Naive thymus-derived CD8-positive, alpha-beta T cell (primary cell): ENCODE results near the gene ARFRP1. TPM values are rescaled to one million over a fixed set of nuclear protein-coding genes. Genes with fewer than 3 reads are reported as not detected.
"Not testable (repeated sequence)": the region's sequence is repeated elsewhere in the genome, so short reads cannot be mapped to it uniquely, and the experiment has no call there.

Experiments
- ATAC-seq, 2 donors: fragments of 150-1000 bp; cut with Tn5 transposase in 1 of 2; sonication (Bioruptor Pico), chemical (Tn5 transposase) in 1 of 2; 1 replicate in 1 of 2; 2 replicates in 1 of 2; pipeline ENCODE4 v1.10.0; 2021; ENCODE audit warnings: mild to moderate bottlenecking in 2 of 2, moderate library complexity in 2 of 2
- POLR2A ChIA-PET: fragments of 350-600 bp; sonication (Branson Sonifier 250); formaldehyde crosslinking; loops from one replicate; lab custom pipeline; 2021; ENCODE audit warnings: antibody characterized with exemption; lab: Charles Lee
- DNase-seq, 10 donors: peaks; one replicate each; pipeline versions ENCODE4 v3.0.0 to v3.0.0-alpha.2; 2020 to 2022
- H3K27ac Mint-ChIP-seq, 10 donors: one replicate each; pipeline ENCODE4 v1.8.0; 2020 to 2022; ENCODE audit warnings: mild to moderate bottlenecking in 10 of 10, mixed read lengths in 10 of 10, moderate library complexity in 4 of 10, inconsistent platforms in 1 of 10
- H3K27me3 Mint-ChIP-seq, 5 donors: one replicate each; pipeline ENCODE4 v1.8.0; 2021 to 2022; ENCODE audit warnings: mixed read lengths in 5 of 5
- H3K36me3 Mint-ChIP-seq, 3 donors: one replicate each; pipeline ENCODE4 v1.8.0; 2020 to 2022; ENCODE audit warnings: mixed read lengths in 3 of 3, mild to moderate bottlenecking in 2 of 3, inconsistent platforms in 1 of 3
- H3K4me1 Mint-ChIP-seq, 4 donors: one replicate each; pipeline ENCODE4 v1.8.0; 2021 to 2022; ENCODE audit warnings: mixed read lengths in 4 of 4
- H3K4me3 Mint-ChIP-seq, 10 donors: one replicate each; pipeline ENCODE4 v1.8.0; 2020 to 2022; ENCODE audit warnings: mild to moderate bottlenecking in 10 of 10, mixed read lengths in 10 of 10, moderate library complexity in 6 of 10, inconsistent platforms in 1 of 10
- H3K9me3 Mint-ChIP-seq, 9 donors: one replicate each; pipeline ENCODE4 v1.8.0; 2020 to 2022; ENCODE audit warnings: mixed read lengths in 9 of 9, mild to moderate bottlenecking in 3 of 9, inconsistent platforms in 1 of 9, moderate library complexity in 1 of 9
- polyA plus RNA-seq, 3 donors: library from polyadenylated mRNA; unstranded; fragments of 300-500 nt; fragmentation: Illumina TruSeq; gene quantifications; one replicate each; pipeline ENCODE4 v1.2.3, GENCODE V29; 2021
- total RNA-seq, 8 experiments: library from RNA in 2 of 8; stranded (reverse) in 2 of 8; gene quantifications; one replicate each; pipeline ENCODE4 v1.2.3 and lab custom pipeline; 2021 to 2026

The ARFRP1 gene
- total and polyA plus RNA-seq, 5 experiments from 2014 or later = 60.1 to 108 (median 92.1) TPM

DNA sequence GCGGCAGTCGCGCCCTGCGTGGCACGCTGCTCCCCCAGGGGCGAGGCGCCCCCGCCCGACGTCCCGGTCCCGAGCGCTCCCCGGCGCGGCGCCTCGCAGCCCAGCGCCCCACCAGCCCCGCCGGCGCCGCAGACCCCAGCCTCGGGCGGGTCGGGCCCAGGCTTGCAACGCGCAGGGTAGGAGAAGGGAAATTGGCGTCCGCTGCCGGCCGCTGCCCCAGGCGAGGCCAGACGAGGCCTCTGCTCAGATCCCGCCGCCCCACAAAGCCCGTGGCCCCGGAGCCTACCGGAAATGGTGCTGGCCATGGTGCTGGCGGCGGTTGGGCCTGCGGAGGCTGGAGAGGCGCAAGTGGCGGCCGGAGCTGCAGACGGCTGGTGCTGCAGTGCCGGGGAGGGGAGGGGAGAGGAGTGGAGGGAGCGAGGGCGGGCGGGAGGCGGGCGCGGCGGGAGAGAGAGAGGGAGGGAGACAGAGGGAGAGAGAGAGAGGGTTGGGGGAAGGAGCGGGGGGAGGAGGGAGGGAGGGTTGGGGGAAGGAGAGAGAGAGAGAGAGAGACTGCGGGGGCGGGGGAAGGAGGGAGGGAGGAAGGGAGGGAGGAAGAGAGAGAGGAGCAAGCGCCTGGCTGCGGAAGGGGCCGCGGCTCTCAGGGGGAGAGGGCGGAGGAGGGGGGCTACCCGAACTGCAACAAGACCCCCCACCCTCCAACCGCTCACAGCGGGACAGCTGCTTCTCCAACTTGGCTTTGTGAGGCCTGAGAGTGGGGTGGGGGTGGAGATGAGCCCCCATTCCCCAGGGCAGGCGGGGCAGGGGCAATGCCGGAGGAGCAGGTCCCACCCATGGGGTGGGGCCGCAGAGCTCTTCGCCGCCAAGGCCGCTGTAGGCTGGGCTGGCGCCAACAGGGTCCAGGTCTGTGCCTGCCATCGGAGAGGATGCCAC, 54.5 kb downstream of the ARFRP1 start, which contains the start of gene STMN3:
Gene STMN3, minus strand, starts transcription at position 384 of the 933 bp plus-strand sequence. Its CDS starts 79 bp downstream, at position 305.
- H3K27me3 Mint-ChIP-seq = no peaks in the 10 kb centered on the region
- POLR2A ChIA-PET = interaction anchor here (0.6 to 2.5 kb wide), 10 partner anchors 12 to 132 kb away, joined by 3 to 24 read pairs (median 4); partner anchors contain the start of genes ARFRP1, GMEB2, PTK6 and ZGPAT

GRCh38 chr20:63652192-63652980, 55.4 kb downstream of the ARFRP1 start:
- H3K4me1 Mint-ChIP-seq = peaks cover 20 to 45% (median 31%) of the 10 kb centered on the region in 4 donors
- peak overlapping the region in 7 of 10 donors; percentile 24 to 92 (median 67) for H3K27ac Mint-ChIP-seq
- peaks cover 0 to 13% (median 0%) of the 10 kb centered on the region in 3 donors for H3K36me3 Mint-ChIP-seq
- ATAC-seq = peak; percentile 62 to 69
- POLR2A ChIA-PET = interaction anchor here (0.6 to 2.5 kb wide), 14 partner anchors 8 to 725 kb away, joined by 3 to 24 read pairs (median 4); partner anchors contain the start of genes ARFRP1, GMEB2 and ZGPAT
- peak overlapping the region; percentile 66 to 96 (median 89) for H3K4me3 Mint-ChIP-seq
- no peaks in the 10 kb centered on the region for H3K27me3 Mint-ChIP-seq
- DNase-seq = peak in 8 of 10 donors; percentile 47 to 69 (median 58)
- no peaks in the 10 kb centered on the region for H3K9me3 Mint-ChIP-seq

More for the DNA sequence above, 54.5 kb downstream of the ARFRP1 start, which contains the start of gene STMN3:
- Mint-ChIP-seq H3K4me3 (peak within 1 kb of the TSS; percentile 77 to 96 (median 88)), H3K27ac (peak within 1 kb of the TSS; percentile 71 to 92 (median 89)), H3K4me1 (peaks cover 20 to 48% (median 38%) of the 10 kb centered on the region in 4 donors), H3K9me3 (no peaks in the 10 kb centered on the region), H3K36me3 (peaks cover 0 to 9% (median 0%) of the 10 kb centered on the region in 3 donors)
- ATAC-seq (peak; percentile 38 to 55), DNase-seq (peak in 9 of 10 donors; percentile 53 to 86 (median 62))

- H3K36me3 Mint-ChIP-seq = peaks cover 0 to 13% (median 0%) of the 10 kb centered on the region in 3 donors
- DNase-seq (peak in 3 of 10 donors; percentile 38 to 71 (median 64)), ATAC-seq (peak; percentile 35 to 36)
- H3K9me3 Mint-ChIP-seq = no peaks in the 10 kb centered on the region
- H3K27me3 Mint-ChIP-seq = no peaks in the 10 kb centered on the region
- H3K27ac Mint-ChIP-seq = peak overlapping the region in 8 of 10 donors; percentile 24 to 93 (median 86)
- POLR2A ChIA-PET = interaction anchor here (0.7 to 2.5 kb wide), 10 partner anchors 10 to 725 kb away, joined by 3 to 24 read pairs (median 4); partner anchors contain the start of genes ARFRP1, GMEB2 and ZGPAT
- peak overlapping the region; percentile 86 to 96 (median 92) for H3K4me3 Mint-ChIP-seq
- peaks cover 20 to 41% (median 29%) of the 10 kb centered on the region in 4 donors for H3K4me1 Mint-ChIP-seq
Observed at GRCh38 chr20:63651942-63652191, 55.9 kb downstream of the ARFRP1 start.

- POLR2A ChIA-PET = interaction anchor here (0.5 to 0.7 kb wide), 2 partner anchors 16 to 24 kb away, joined by 3 read pairs; partner anchors contain the start of gene GMEB2
- H3K9me3 Mint-ChIP-seq = not testable (repeated sequence)
Observed at GRCh38 chr20:63650486-63650885, 57.3 kb downstream of the ARFRP1 start.

GRCh38 chr20:63648895-63649589, 58.7 kb downstream of the ARFRP1 start:
- peak in 1 of 10 donors; percentile 44 for DNase-seq
- ATAC-seq = no peak
- Mint-ChIP-seq H3K36me3 (peaks cover 0 to 21% (median 0%) of the 10 kb centered on the region in 3 donors), H3K4me1 (peaks cover 17 to 32% (median 24%) of the 10 kb centered on the region in 4 donors), H3K4me3 (peak overlapping the region in 5 of 10 donors; percentile 6 to 72 (median 18)), H3K27ac (peak overlapping the region in 5 of 10 donors; percentile 58 to 83 (median 66)), H3K27me3 (no peaks in the 10 kb centered on the region), H3K9me3 (no peaks in the 10 kb centered on the region)
- POLR2A ChIA-PET = interaction anchor here (0.7 to 1.2 kb wide), 7 partner anchors 9 to 128 kb away, joined by 3 to 7 read pairs (median 3); partner anchors contain the start of genes GMEB2 and RTEL1

More at GRCh38 chr20:63650486-63650885, 57.3 kb downstream of the ARFRP1 start:
- Mint-ChIP-seq H3K36me3 (peaks cover 0 to 21% (median 0%) of the 10 kb centered on the region in 3 donors), H3K27ac (peak overlapping the region in 1 of 10 donors; percentile 93), H3K4me1 (peaks cover 22 to 41% (median 32%) of the 10 kb centered on the region in 4 donors)
- peak in 1 of 10 donors; percentile 37 for DNase-seq
- H3K27me3 Mint-ChIP-seq, ATAC-seq, H3K4me3 Mint-ChIP-seq: not testable (repeated sequence)

Other genes with a start within 250 kb of the ARFRP1 start
- gene KCNQ2, start 235.3 kb downstream of the ARFRP1 start, total RNA-seq = under 1 TPM; 0.30 to 0.49 TPM
- not detected for gene KCNQ2, start 235.3 kb downstream of the ARFRP1 start, polyA plus RNA-seq
- under 1 TPM; 0.16 to 0.18 TPM for gene EEF1A2, start 208.9 kb downstream of the ARFRP1 start, total RNA-seq
- gene EEF1A2, start 208.9 kb downstream of the ARFRP1 start, polyA plus RNA-seq = not detected
- 100 to 1,000 TPM; 225 to 229 TPM for gene PPDPF, start 187.2 kb downstream of the ARFRP1 start, total RNA-seq
- 10 to 100 TPM; 47.4 to 93.1 (median 78.1) TPM for gene PPDPF, start 187.2 kb downstream of the ARFRP1 start, polyA plus RNA-seq
- under 1 TPM; 0.16 to 0.29 TPM for gene PTK6, start 170.6 kb downstream of the ARFRP1 start, total RNA-seq
- under 1 TPM; 0.09 to 0.44 (median 0.15) TPM for gene PTK6, start 170.6 kb downstream of the ARFRP1 start, polyA plus RNA-seq
- not detected for gene SRMS, start 160.2 kb downstream of the ARFRP1 start, total RNA-seq
- gene SRMS, start 160.2 kb downstream of the ARFRP1 start, polyA plus RNA-seq = not detected
- gene FNDC11, start 153.8 kb downstream of the ARFRP1 start, total RNA-seq = under 1 TPM; 0.13 to 0.36 TPM
- gene FNDC11, start 153.8 kb downstream of the ARFRP1 start, polyA plus RNA-seq = under 1 TPM in 1 of 3 donors, not detected in 2; 0.25 TPM
- gene HELZ2, start 133.7 kb downstream of the ARFRP1 start, total RNA-seq = 10 to 100 TPM; 22.7 to 24.4 TPM
- gene HELZ2, start 133.7 kb downstream of the ARFRP1 start, polyA plus RNA-seq = 1 to 10 TPM; 3.1 to 4.6 (median 4.1) TPM
- 10 to 100 TPM; 26.1 to 26.6 TPM for gene GMEB2, start 80.9 kb downstream of the ARFRP1 start, total RNA-seq
- gene GMEB2, start 80.9 kb downstream of the ARFRP1 start, polyA plus RNA-seq = 10 to 100 TPM in 1 of 3 donors, 1 to 10 TPM in 2; 6.2 to 16.3 (median 6.8) TPM
- gene STMN3, start 54.6 kb downstream of the ARFRP1 start, total RNA-seq = 100 to 1,000 TPM in 1 of 2 experiments, 10 to 100 TPM in 1; 94.3 to 102 TPM
- 10 to 100 TPM; 21.6 to 35.4 (median 34.0) TPM for gene STMN3, start 54.6 kb downstream of the ARFRP1 start, polyA plus RNA-seq
- gene RTEL1, start 49.7 kb downstream of the ARFRP1 start, total RNA-seq = 10 to 100 TPM; 23.6 to 25.5 TPM
- gene RTEL1, start 49.7 kb downstream of the ARFRP1 start, polyA plus RNA-seq = 1 to 10 TPM; 3.2 to 6.8 (median 4.4) TPM
- gene TNFRSF6B, start 11.3 kb downstream of the ARFRP1 start, total RNA-seq = 1 to 10 TPM in 1 of 2 experiments, under 1 TPM in 1; 0.96 to 1.1 TPM
- under 1 TPM in 2 of 3 donors, not detected in 1; 0.22 to 0.84 TPM for gene TNFRSF6B, start 11.3 kb downstream of the ARFRP1 start, polyA plus RNA-seq
- 10 to 100 TPM; 52.6 to 53.9 TPM for gene ZGPAT, start 63 bp upstream of the ARFRP1 start, total RNA-seq
- 10 to 100 TPM; 42.3 to 73.8 (median 47.1) TPM for gene ZGPAT, start 63 bp upstream of the ARFRP1 start, polyA plus RNA-seq
- 100 to 1,000 TPM in 1 of 2 experiments, 10 to 100 TPM in 1; 95.0 to 104 TPM for gene LIME1, start 28.7 kb upstream of the ARFRP1 start, total RNA-seq
- gene LIME1, start 28.7 kb upstream of the ARFRP1 start, polyA plus RNA-seq = 100 to 1,000 TPM; 255 to 292 (median 282) TPM
- gene SLC2A4RG, start 31.8 kb upstream of the ARFRP1 start, total RNA-seq = 100 to 1,000 TPM; 124 to 134 TPM
- gene SLC2A4RG, start 31.8 kb upstream of the ARFRP1 start, polyA plus RNA-seq = 1 to 10 TPM; 3.8 to 4.8 (median 4.7) TPM
- gene ZBTB46, start 123.3 kb upstream of the ARFRP1 start, total RNA-seq = not detected
- under 1 TPM; 0.06 to 0.08 (median 0.06) TPM for gene ZBTB46, start 123.3 kb upstream of the ARFRP1 start, polyA plus RNA-seq
- gene ABHD16B, start 153.5 kb upstream of the ARFRP1 start, total RNA-seq = not detected
- under 1 TPM; 0.29 to 0.60 (median 0.57) TPM for gene ABHD16B, start 153.5 kb upstream of the ARFRP1 start, polyA plus RNA-seq
- 10 to 100 TPM; 39.3 to 42.0 TPM for gene TPD52L2, start 157.3 kb upstream of the ARFRP1 start, total RNA-seq
- gene TPD52L2, start 157.3 kb upstream of the ARFRP1 start, polyA plus RNA-seq = 10 to 100 TPM; 56.4 to 79.0 (median 68.3) TPM
- gene DNAJC5, start 187.2 kb upstream of the ARFRP1 start, total RNA-seq = 10 to 100 TPM; 51.8 to 52.9 TPM
- gene DNAJC5, start 187.2 kb upstream of the ARFRP1 start, polyA plus RNA-seq = 1 to 10 TPM; 4.7 to 7.1 (median 6.7) TPM
- gene UCKL1, start 248.4 kb upstream of the ARFRP1 start, total RNA-seq = 10 to 100 TPM; 48.2 to 50.9 TPM
- 10 to 100 TPM; 19.8 to 28.3 (median 21.0) TPM for gene UCKL1, start 248.4 kb upstream of the ARFRP1 start, polyA plus RNA-seq